ENCODE results near the gene SH3BGR. TPM values are rescaled to one million over a fixed set of nuclear protein-coding genes. Genes with fewer than 3 reads are reported as not detected.
"Not testable (repeated sequence)": the region's sequence is repeated elsewhere in the genome, so short reads cannot be mapped to it uniquely, and the experiment has no call there.

Gene SH3BGR
- polyA plus RNA-seq, 3 donors, result 3.5 to 7.5 (median 4.7) TPM

GRCh38 chr21:39540367-39540766 is 88.6 kb downstream of the SH3BGR start:
- not testable (repeated sequence) for DNase-seq

DNA sequence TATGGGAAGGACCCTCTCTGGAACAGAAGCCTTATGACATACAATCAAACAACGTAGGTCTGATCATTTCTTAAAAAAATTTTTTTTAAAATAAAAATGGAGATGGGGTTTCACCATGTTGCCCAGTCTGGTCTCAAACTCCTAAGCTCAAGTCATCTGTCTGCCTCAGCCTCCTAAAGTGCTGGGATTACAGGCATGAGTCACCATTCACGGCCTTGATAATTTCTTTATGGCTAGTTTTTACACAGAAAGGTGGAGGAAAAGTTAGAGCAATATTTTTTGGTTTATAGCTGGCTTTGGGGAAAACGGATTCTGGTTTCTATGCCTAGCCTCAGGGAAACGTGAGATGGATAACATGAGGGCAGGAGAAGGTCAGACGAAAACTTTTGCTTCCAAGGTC is 91.0 kb downstream of the SH3BGR start:
- DNase-seq, result no peak

DNA sequence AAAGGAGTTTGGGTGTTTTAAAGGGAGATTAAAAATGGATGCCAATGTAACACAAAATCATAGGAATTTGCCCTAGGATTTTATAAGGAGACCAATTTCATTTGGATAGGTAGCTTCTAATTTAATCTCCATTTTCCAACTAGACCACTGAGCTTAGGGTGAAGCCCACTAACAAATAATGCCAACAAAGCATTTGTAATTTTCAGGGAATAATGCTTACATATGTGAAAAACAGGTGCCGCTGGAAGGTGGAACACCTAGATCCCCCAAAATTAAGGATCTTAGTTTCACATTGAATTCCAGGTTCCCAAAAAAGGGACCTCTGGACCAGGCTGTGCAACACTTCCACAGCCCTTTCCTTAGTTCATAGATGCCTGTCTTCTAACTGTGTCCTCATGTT is 94.8 kb downstream of the SH3BGR start:
- no peak for DNase-seq

DNA sequence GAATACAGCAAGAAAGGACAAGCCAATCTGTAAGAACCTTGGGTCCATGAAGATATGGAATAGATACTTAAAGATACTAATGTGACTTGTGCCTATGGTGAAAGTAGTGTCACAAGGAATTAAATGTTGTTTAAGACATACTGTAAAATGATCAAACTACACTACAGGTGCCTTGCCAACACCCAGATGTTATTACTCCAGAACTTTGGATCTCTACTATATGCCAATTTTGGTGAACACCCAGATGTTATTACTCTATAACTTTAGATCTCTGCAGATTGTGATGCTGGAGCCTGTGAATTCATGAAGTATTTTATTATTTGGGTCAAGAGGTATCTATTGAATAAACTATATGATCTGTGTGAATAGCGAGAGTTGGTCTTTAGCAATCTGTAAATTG is 101.1 kb downstream of the SH3BGR start:
- DNase-seq, result no peak

- no peak for DNase-seq
Measured at GRCh38 chr21:39553331-39553730, 101.6 kb downstream of the SH3BGR start.

DNA sequence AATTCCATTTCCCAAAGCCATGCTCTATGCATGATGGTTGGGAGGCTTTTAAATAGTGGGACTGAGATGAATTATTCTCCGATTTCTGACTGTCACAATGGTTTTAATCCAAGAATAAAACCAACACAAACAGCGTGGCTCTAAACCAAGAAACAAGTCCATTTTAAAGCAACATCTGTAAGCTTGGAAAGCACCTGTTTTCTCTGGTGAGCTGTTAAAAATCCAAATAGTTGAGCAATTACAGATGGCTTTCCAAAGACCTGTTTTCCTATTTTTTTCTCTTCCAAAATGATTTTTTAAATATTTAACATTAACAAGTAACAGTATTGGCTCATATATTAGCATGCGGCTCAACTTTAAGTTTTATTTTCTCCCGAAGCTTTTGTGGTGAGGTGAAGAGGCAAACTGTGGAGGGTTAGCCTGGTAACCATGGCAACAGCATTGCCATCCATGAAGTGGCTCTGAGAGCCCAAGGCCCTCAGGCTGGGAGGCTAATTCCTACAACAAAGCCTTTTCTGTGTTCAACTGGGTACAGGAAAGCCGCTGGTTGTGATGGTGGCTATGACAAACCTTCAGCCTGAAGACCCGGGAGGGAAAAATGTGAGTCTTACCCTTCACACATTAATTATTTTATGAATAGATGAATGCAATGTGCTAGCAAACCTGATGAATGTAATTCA is 104.3 kb downstream of the SH3BGR start:
- peak; percentile 29 for DNase-seq

DNA sequence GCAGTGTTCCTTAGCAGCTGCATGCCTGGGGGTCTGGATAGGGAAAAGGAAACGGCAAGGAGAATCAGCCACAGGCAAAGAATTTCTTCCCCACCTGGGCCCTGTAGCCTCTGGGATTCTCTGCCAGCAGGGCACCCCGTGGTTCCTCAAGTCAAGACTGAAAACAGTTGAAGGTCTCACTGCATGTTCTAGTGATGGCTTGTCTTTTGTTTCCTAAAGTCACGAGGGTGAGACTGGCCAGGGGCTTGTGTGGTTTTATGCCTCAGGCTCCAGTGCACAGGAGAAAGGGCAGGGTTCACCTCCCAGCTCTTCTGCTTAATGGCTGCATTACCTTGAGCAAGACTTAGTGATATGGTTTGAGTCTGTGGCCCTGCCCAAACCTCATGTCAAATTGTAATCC is 107.7 kb downstream of the SH3BGR start:
- DNase-seq, result no peak

GRCh38 chr21:39561140-39561539 is 109.4 kb downstream of the SH3BGR start:
- DNase-seq, result no peak

GRCh38 chr21:39562791-39563770 is 111.3 kb downstream of the SH3BGR start:
- DNase-seq, result no peak

DNA sequence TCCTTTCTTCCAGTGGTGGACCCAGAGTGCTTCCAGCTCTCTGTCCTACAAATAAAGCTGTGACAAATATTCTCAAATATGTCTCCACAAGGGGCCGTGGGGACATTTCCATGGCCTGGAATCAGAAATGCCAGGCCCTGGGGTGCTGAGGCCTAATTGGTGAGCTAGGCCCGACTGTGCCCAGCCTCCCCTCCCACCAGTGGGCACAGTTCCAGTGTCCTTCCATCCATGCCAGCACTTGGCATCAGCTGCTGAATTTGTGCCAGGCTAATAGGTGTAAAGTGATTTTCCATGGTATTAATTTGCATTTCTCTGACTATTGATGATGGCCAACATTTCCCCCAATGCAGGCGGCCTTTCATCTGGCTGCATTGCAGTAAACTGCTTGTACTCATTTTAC is 112.4 kb downstream of the SH3BGR start:
- peak; percentile 12 for DNase-seq

Other genes with a start within 250 kb of the SH3BGR start
- 10 to 100 TPM; 43.0 to 49.0 (median 46.1) TPM for gene BRWD1, start 138.3 kb upstream of the SH3BGR start, polyA plus RNA-seq (ENCODE audit: insufficient read length in 3 of 3)
- 100 to 1,000 TPM; 665 to 708 (median 701) TPM for gene HMGN1, start 102.9 kb upstream of the SH3BGR start, polyA plus RNA-seq (ENCODE audit: insufficient read length in 3 of 3)
- 1 to 10 TPM; 3.5 to 9.6 (median 5.0) TPM for gene LCA5L, start 6.2 kb upstream of the SH3BGR start, polyA plus RNA-seq (ENCODE audit: insufficient read length in 3 of 3)
- 1 to 10 TPM; 1.5 to 1.7 (median 1.6) TPM for gene B3GALT5, start 161.0 kb downstream of the SH3BGR start, polyA plus RNA-seq (ENCODE audit: insufficient read length in 3 of 3)

Measured in renal pelvis (tissue), 4 donors.